Spleen (tissue), 11 donors: ENCODE data around the gene PHC2. TPM values are rescaled to one million over a fixed set of nuclear protein-coding genes. Genes with fewer than 3 reads are reported as not detected.

Experiments
- DNase-seq: peaks from one replicate; pipeline ENCODE4 v3.0.0-alpha.2; 2020
- H3K27ac ChIP-seq, 8 donors: fragments of 200-600 bp; sonication (generic) in 7 of 8; 1 replicate in 4 of 8; 2 replicates in 4 of 8; pipeline versions ENCODE4 v1.5.0 to v1.8.0; 2016 to 2021; ENCODE audit warnings: inconsistent platforms in 4 of 8, mild to moderate bottlenecking in 4 of 8, moderate library complexity in 1 of 8
- H3K27me3 ChIP-seq, 7 donors: fragments of 200-600 bp; sonication (generic) in 6 of 7; replicated peaks in 1 of 7; 1 replicate in 4 of 7; 2 replicates in 3 of 7; pipeline versions ENCODE4 v1.5.0 to v1.8.0; 2016 to 2021; ENCODE audit warnings: inconsistent platforms in 3 of 7, mild to moderate bottlenecking in 1 of 7
- H3K36me3 ChIP-seq, 6 donors: fragments of 200-600 bp; sonication (generic) in 5 of 6; 1 replicate in 4 of 6; 2 replicates in 2 of 6; pipeline versions ENCODE4 v1.5.0 to v1.8.0; 2016 to 2021; ENCODE audit warnings: inconsistent platforms in 2 of 6
- H3K4me1 ChIP-seq, 6 donors: fragments of 200-600 bp; sonication (generic) in 5 of 6; 1 replicate in 3 of 6; 2 replicates in 3 of 6; pipeline versions ENCODE4 v1.5.0 to v1.8.0; 2016 to 2021; ENCODE audit warnings: inconsistent platforms in 3 of 6
- H3K4me3 ChIP-seq, 8 donors: fragments of 200-600 bp; sonication (generic) in 7 of 8; 1 replicate in 4 of 8; 2 replicates in 4 of 8; pipeline versions ENCODE4 v1.5.0 to v1.8.0; 2016 to 2021; ENCODE audit warnings: inconsistent platforms in 4 of 8, mild to moderate bottlenecking in 4 of 8, moderate library complexity in 2 of 8
- H3K9me3 ChIP-seq, 8 donors: fragments of 200-600 bp; sonication (generic) in 7 of 8; 1 replicate in 4 of 8; 2 replicates in 4 of 8; pipeline versions ENCODE4 v1.5.0 to v1.8.0; 2016 to 2021; ENCODE audit warnings: inconsistent platforms in 4 of 8
- POLR2A ChIP-seq, 3 donors: fragments of 450-650 bp; IDR thresholded peaks; one replicate each; pipeline ENCODE4 v1.5.1; 2017; ENCODE audit warnings: antibody characterized with exemption in 3 of 3, mild to moderate bottlenecking in 1 of 3
- POLR2AphosphoS5 ChIP-seq, 3 donors: sonication (generic); formaldehyde crosslinking; IDR thresholded peaks; one replicate each; pipeline ENCODE4 v1.5.1; 2017; ENCODE audit warnings: antibody characterized with exemption in 3 of 3
- WGBS, 5 donors: extraction: QIAGEN DNeasy Blood & Tissue Kit in 3 of 5; methylation state at CpG; one replicate each; pipeline versions ENCODE4 v1.1.5 to v1.1.7; 2013 to 2018; 5-methylcytosine and 5-hydroxymethylcytosine counted together
- intact Hi-C: fragments of 100-400 bp; cut with DNase I; formaldehyde crosslinking; loops from one replicate; pipeline ENCODE4 v1.15.0; 2023; ENCODE audit warnings: low total_unique reads
- polyA plus RNA-seq, 3 donors: library from polyadenylated mRNA; stranded (reverse); fragments of 200-250 nt; gene quantifications; one replicate each; pipeline ENCODE4 v1.2.1, GENCODE V29; 2013
- total RNA-seq, 7 donors: library from RNA; depleted of rRNA in 3 of 7; stranded (reverse); fragments of >200 nt in 3 of 7; fragmentation: NEBNext Ultra II Directional in 4 of 7; extraction: Animal tissue kit (Norgen Biotek cat#: 25700) in 4 of 7; gene quantifications; one replicate each; pipeline versions ENCODE4 v1.1.0 to v1.2.1, GENCODE V29; 2016 to 2021
- TF ChIP-seq, protein P1 (sequence below), 11 experiments: fragments of 200-600 bp in 7 of 11; fragments of 450-650 bp in 4 of 11; sonication (generic) in 4 of 11; IDR thresholded peaks in 8 of 11; conservative IDR thresholded peaks in 3 of 11; 1 replicate in 7 of 11; 2 replicates in 4 of 11; pipeline versions ENCODE4 v1.4.0 to v1.8.0; 2016 to 2021; ENCODE audit warnings: antibody characterized with exemption in 11 of 11, inconsistent platforms in 4 of 11, mild to moderate bottlenecking in 1 of 11
- donor health status: healthy with polysubstance abuse.
- donor health status: DM: no; HTN: no; CAD: no; lungs with moderate emphysema.
- donor health status: DM: no; HTN: no; CAD: no.
- donor health status: Bipolar disorder and iron deficiency.
- donor health status: healthy.
- donor health status: DM: no; HTN: no; CAD: no.
- donor health status: DM: yes; HTN: yes; CAD: no.

PHC2 gene
- total and polyA plus RNA-seq, 10 donors, result 51.1 to 272 (median 136) TPM

DNA sequence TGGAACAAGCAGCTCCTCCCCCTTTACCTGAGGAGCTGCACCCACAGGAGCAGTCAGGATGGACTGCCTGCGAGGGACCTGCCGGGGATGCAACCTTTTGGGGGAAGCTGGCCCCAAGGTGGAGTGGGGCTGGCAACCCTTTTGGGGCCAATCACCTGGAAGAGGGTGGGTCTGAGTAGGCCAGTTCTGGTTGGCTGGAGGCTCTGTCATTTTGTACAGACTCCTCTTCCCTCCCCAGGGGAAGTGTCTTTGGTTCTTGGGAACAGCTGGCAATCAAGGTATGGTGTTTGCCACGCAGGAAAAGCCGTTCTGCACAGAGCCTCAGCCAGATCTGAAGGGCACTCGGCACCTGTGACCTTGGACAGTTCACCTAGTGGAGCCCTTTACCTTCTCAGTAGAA, 109.7 kb downstream of the PHC2 start:
- intact Hi-C loops, result no loop called here
- Histone ChIP-seq H3K4me3 (no peak overlapping the region), H3K4me1 (peaks cover 0 to 21% (median 8%) of the 10 kb centered on the region in 6 donors), H3K36me3 (peaks cover 2 to 52% (median 37%) of the 10 kb centered on the region in 6 donors), H3K27me3 (no peaks in the 10 kb centered on the region), H3K27ac (peak overlapping the region in 1 of 8 donors; percentile 5), H3K9me3 (no peaks in the 10 kb centered on the region)
- TF ChIP-seq POLR2AphosphoS5 (IDR thresholded peaks at IDR 0.05), result peak; percentile 63 to 77 (median 67)
- TF ChIP-seq POLR2A (IDR thresholded peaks at IDR 0.05), result no peak
- DNase-seq, result peak; percentile 51
- 78 to 86% (median 82%) methylated on average over 5 of the region's 5 CpGs for WGBS, 5 donors

DNA sequence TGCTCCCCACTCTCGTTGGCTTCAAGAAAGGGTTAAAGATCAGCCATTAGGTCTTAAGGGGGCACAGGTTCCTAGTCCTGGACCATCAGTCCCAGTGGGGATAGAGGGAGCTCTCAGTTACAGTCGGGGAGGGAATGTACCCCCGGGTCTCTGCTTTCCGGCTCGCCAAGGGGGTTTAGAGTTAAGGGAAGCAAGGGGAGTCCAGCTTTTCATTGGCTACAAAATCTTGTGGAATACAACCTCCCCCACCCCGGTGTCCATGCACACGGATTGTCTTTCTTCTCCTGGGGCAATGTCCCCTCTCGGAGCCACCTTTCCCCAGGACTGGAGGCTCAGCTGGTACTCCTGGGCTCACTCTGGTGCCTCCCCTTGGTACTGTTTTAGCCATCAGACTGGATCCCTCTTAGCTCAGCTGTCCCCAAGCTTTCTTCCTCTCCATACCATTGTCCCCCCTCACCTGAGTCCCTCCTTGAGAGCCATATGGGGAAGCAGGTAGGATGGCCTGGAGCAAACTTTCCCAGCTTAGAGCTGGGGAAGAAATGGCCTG, 110.2 kb downstream of the PHC2 start, which contains the start of gene A3GALT2:
Gene A3GALT2, minus strand, starts transcription at position 480 of the 547 bp plus-strand sequence. Its CDS starts 0 bp downstream, at position 480.
- Histone ChIP-seq H3K36me3 (peaks cover 2 to 47% (median 32%) of the 10 kb centered on the region in 6 donors), H3K27ac (peak within 1 kb of the TSS in 2 of 8 donors; percentile 24 to 99), H3K4me1 (peaks cover 0 to 17% (median 4%) of the 10 kb centered on the region in 6 donors), H3K9me3 (no peaks in the 10 kb centered on the region), H3K4me3 (no peak within 1 kb of the TSS), H3K27me3 (no peaks in the 10 kb centered on the region)
- intact Hi-C loops, result no loop called here
- DNase-seq, result peak; percentile 44
- 65 to 85% (median 79%) methylated on average over 8 of the region's 8 CpGs for WGBS, 5 donors
- TF ChIP-seq, protein P1, sequence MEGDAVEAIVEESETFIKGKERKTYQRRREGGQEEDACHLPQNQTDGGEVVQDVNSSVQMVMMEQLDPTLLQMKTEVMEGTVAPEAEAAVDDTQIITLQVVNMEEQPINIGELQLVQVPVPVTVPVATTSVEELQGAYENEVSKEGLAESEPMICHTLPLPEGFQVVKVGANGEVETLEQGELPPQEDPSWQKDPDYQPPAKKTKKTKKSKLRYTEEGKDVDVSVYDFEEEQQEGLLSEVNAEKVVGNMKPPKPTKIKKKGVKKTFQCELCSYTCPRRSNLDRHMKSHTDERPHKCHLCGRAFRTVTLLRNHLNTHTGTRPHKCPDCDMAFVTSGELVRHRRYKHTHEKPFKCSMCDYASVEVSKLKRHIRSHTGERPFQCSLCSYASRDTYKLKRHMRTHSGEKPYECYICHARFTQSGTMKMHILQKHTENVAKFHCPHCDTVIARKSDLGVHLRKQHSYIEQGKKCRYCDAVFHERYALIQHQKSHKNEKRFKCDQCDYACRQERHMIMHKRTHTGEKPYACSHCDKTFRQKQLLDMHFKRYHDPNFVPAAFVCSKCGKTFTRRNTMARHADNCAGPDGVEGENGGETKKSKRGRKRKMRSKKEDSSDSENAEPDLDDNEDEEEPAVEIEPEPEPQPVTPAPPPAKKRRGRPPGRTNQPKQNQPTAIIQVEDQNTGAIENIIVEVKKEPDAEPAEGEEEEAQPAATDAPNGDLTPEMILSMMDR (IDR thresholded peaks at IDR 0.05 in 8 of 11, conservative IDR thresholded peaks at IDR 0.05 in 3 of 11), result no peak
- TF ChIP-seq POLR2A (IDR thresholded peaks at IDR 0.05) (no peak), POLR2AphosphoS5 (IDR thresholded peaks at IDR 0.05) (no peak)

DNA sequence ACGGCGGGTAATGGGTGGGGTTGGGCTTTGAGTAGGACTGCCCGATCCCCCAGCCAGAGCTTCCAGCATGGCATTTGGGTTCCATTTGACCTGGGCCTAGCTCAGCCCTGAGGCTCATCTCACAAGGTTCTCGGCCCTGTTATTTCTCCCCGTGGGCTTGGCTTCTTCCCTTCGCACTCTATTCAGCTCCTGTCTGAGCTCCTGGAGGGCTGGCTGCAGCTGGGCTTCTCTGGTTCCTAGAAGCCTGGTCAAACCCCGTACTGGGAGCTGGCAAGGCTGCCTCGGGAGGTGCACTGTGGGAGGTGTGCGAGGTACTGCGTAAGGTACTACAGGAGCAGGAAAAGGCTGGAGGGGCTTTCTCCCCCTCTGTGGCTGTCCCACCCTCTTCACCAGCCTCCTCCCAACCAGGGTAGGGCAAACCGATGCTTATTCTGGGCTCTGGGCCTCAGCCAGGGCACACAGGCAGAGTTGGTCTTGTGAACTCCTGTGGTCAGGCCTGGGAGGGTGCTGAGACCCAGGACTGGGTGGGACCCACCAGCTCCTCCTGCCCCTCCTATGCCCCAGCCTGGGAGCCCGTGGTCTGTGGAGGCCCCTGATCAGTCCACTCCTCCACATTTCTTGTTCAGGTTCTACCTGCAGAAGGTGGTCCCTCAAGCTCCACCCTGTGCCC, 110.8 kb downstream of the PHC2 start:
- H3K4me1 ChIP-seq, result peaks cover 0 to 10% (median 0%) of the 10 kb centered on the region in 6 donors
- H3K36me3 ChIP-seq, result peaks cover 2 to 41% (median 26%) of the 10 kb centered on the region in 6 donors
- DNase-seq, result peak; percentile 71
- no peaks in the 10 kb centered on the region for H3K27me3 ChIP-seq
- no peaks in the 10 kb centered on the region for H3K9me3 ChIP-seq
- intact Hi-C loops, result no loop called here
- peak; percentile 6 to 72 (median 17) for TF ChIP-seq POLR2AphosphoS5 (IDR thresholded peaks at IDR 0.05)
- TF ChIP-seq, protein P1 (IDR thresholded peaks at IDR 0.05 in 8 of 11, conservative IDR thresholded peaks at IDR 0.05 in 3 of 11), result no peak
- 81 to 89% (median 84%) methylated on average over 10 to 12 of the region's 12 CpGs for WGBS, 5 donors
- no peak overlapping the region for H3K4me3 ChIP-seq
- peak overlapping the region in 2 of 8 donors; percentile 12 to 24 for H3K27ac ChIP-seq

DNA sequence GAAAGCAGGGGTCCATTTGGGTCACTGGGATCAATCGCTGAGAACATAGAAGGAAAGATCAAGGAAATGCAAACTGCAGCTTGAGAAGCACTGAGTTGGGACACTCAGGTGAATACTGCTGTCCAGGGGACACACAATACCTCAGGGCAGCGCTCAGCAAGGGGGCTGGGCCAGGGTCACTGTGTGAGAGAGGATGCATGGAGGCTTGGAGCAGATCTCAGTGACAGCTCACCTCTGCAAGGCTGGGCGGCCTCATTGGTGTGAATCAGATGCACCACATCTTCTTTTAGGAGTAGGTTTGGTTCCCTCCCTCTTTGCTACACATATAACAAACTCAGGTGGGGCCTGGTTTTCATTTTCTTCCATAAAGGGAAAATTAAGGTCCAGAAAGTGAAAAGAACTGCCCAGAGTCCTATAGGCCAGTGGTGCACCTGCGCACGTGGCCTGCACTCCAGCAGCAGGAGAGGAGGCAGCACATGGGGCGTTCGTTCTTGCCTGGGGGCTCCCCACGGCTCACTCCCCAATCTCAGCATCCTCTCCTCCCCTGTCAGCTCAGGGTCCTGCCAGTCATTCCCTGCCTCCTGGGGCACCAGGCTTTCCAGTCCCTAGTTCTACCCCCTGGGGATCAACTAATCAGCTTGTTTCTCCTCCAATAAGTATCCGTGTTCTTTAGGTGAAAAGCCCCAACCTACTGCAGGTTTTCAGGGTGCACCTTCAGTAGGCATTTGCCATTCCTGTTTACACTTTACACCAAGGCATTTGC, 111.5 kb downstream of the PHC2 start:
- H3K27me3 ChIP-seq, result no peaks in the 10 kb centered on the region
- no peaks in the 10 kb centered on the region for H3K9me3 ChIP-seq
- peak in 1 of 3 donors; percentile 27 for TF ChIP-seq POLR2AphosphoS5 (IDR thresholded peaks at IDR 0.05)
- no peak for TF ChIP-seq POLR2A (IDR thresholded peaks at IDR 0.05)
- TF ChIP-seq, protein P1 (IDR thresholded peaks at IDR 0.05 in 8 of 11, conservative IDR thresholded peaks at IDR 0.05 in 3 of 11), result no peak
- DNase-seq, result peak; percentile 55
- intact Hi-C loops, result no loop called here
- WGBS, 5 donors, result 89 to 95% (median 92%) methylated on average over 9 of the region's 9 CpGs
- H3K4me1 ChIP-seq, result peaks cover 0 to 3% (median 0%) of the 10 kb centered on the region in 6 donors
- no peak overlapping the region for H3K4me3 ChIP-seq
- H3K27ac ChIP-seq, result peak overlapping the region in 1 of 8 donors; percentile 24
- H3K36me3 ChIP-seq, result peaks cover 0 to 34% (median 19%) of the 10 kb centered on the region in 6 donors
